NCI-H345 treated with DMSO at 0.1 percent for 48 hours (cell line): Measurements from ENCODE around the gene AGPAT3.

Source experiments
- DNase-seq: peaks from one replicate; lab custom pipeline; 2025; ENCODE audit not compliant: unreplicated experiment; lab: John Stamatoyannopoulos, UW

Gene AGPAT3

DNA sequence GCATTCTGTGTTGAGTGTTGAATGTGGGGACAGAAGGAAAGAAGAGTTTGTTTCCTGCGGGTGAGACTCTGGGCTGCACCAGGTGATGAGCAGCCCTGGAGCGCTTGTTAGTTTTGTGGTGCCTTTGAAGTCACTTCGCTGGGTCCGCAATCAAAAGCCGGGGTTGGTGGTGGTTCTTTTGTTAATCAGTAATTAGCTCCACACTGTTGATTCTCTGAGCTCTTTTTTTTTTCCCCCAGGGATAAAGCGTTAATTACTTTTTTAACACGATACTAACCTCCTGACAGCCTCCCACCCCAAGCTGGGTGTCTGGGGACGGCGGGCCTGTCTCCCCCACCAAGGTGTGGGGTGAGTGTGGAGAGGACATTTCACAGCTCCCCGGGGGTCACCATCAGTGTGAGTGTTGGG, 56.6 kb downstream of the AGPAT3 start:
- DNase-seq: no peak

DNA sequence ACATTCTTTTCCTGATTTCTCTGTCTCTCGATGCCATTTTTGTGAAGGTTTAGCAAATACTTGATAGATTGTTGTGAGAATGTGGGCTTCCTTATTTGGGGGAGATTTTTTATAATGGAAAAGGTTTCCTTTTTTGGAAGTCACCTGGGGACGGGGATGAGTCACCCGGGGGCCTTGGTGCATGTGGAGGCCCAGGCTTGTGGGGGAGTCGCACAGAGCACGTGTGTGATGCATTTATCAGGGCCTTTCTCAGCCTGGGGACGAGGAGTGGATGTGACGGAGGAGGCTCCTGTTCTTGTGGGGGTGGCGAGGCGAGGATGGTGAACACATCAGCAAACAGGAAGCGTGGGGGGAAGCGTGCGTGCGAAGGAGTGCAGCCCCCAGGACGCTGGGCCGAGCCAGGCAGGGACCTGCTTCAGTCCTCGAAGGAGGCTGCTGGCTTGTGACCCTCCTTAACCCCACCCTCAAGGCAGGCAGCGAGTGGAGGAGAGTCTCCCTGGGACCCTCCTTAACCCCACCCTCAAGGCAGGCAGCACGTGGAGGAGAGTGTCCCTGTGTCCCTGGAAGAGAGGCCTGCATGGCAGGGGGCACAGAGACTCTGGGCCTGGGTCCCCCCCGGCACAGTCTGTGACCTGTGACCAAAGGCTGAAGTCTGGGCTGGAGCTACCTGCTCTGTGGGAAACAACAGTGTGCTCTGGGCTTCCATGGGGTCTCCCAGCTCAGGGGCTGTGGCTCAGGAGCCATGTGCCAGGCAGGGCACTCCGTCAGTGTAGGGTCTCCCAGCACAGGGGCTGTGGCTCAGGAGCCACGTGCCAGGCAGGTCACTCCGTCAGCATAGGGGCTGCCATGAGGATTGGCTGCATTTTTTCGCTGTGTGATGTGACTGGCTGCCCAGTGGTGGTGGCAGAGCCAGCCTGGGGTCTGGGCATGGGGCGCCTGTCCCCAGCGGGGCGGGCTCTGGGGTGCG, 57.2 kb downstream of the AGPAT3 start:
- no peak for DNase-seq

DNA sequence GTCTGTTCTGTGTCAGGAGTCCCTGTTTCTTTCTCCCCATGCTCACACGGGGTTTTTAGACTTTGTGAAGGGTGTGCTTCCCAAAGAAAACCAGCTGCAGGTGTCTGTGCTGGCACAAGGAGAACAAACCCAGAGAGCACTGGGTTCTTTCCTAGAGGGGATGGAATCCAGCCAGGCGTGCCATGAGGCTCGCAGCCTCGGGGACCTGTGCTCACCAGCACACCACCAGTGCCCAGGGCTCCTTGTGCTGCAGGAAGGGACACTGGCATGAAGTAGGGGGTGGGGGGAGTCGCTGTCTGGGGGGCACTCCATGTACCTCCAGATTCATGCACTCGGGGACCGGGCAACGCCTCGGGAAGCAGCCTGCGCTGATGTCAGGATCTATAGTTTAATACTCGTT, 57.9 kb downstream of the AGPAT3 start:
- DNase-seq: no peak

DNA sequence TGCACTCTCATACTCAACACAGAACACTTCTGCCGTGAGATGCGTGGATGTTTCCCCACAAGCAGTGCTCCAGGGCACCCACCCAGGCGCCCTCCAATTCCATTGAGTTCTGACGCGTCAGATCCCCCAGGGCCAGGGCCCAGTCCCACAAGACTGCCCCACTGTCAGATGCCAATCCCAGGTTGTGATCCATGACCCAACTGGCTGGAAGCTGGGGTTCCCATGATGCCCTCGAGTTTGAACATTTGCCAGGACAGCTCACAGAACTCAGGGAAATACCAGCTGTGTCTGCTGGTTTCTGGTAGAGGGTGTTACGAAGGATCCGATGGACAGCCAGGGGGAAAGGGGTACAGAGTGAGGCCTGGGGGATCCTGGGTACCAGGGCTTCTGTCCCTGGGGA, 58.4 kb downstream of the AGPAT3 start:
- no peak for DNase-seq

DNA sequence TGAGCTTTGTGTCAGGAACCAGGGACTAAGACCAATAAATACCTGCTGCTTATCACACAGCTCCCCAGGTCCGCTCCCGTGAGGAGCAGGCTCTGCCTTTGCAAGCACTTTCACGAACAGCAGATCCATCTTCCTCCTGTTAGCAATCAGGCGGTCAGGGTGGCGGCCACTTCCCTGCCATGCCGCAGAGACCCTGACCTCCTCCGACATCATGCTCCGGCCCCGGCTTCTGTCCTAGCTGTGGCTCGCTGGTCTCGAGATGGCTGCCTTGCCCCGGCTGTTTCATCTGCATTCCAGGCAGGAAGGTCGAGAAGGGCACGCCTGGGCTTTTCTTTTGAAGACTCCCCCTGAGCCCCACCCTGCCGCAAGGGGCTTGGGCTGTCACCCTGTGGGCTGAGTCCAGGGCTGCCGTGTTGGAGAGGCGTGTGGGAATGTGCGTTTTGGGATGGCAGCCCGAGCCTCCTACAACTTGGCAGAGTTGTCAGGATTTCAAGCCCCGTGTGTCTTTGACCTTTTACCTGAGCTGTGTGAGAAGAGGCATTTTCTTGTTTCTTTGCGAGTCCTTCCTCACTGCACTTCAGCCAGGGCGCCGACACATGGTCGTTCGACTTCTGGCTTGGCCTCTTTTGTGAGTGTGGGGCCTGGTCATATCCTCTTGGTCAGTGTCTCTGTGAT, 59.5 kb downstream of the AGPAT3 start:
- DNase-seq: no peak

DNA sequence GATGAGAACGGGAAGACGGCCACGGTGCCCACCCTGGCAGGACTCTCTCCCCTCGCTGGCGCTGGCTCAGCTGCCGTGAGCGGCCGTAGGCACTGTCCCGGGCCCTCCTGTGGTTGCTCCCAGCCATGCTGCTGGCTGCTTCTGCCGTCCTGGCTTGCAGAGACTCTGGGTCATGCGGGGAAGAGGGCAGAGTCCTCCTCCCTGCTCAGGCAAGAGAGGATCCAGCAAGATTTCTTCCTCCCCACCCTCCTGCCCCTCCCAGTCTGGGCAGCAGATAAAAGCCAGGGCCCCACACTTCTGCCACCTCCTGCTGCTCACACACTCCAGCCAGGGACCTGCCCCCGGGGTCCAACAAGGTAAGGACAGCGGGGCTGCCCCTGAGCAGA, 60.1 kb downstream of the AGPAT3 start:
- DNase-seq: no peak

DNA sequence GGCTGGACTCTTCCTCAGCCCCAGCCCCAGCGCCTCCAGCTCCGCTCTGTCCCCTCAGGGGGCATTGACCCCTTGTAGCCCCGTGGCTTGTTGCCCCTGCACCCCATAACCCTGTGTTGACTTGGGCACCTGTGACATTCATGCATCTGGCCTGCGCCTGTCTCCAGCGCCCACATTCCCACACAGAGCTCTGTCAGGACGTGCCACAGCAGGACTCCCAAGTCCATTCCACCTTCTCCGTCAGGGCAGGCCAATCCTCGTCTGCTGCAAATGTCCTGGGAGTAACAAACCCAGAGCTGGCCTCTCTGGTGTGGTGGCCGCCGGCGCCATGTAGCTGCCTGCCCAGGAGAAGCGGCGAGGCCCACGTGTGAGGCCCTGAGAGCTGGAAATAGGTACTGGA, 60.6 kb downstream of the AGPAT3 start:
- no peak for DNase-seq

DNA sequence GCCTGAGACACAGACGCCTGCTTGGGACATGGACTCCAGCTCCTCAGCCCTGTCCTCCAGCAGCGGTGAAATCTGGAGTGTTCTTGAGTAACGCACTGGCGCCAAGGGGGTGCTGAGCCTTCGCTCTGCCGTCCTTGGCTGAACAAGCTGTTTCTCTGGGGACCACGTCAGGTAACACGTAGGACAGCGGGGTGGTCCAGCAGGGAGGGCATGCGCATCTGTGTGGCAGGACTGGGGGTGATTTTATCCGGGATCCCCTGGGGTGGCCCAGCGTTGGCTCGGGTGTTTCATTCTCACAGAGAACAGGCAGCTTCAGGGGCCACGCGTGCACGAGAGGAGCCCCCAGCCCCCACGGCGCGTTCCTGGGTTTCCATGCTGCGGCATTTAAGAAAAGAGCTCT, 61.2 kb downstream of the AGPAT3 start:
- DNase-seq: no peak

DNA sequence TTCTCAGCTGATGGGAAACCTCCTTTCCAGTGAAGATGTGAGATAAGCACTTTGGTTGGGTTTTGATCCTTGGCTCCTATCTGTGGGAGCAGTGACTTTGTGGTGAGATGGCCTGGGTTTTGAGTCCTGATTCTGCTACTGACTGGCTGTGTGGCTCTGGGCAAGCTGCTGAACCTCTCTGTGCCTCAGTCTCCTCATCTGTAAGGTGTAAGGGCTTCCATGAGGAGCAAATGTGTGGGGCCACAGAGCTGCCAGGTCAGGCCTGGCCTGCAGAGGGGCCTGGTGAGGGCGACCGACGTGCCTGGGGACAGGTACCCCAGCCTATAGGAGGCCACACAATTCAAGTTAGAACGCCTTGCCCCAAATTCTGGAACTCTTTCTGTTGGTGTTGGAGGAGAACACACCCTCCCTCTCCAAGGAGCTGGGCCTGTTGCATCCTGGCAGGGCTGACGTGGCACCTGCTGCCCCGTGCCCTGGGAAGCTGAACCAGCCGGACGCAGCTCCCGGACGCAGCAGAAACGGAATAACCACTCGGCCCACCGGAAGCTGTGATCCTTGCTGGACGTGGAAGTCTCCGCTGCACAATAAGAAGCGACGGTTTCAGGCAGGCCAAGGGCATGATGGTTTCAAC, 62.7 kb downstream of the AGPAT3 start:
- no peak for DNase-seq

DNA sequence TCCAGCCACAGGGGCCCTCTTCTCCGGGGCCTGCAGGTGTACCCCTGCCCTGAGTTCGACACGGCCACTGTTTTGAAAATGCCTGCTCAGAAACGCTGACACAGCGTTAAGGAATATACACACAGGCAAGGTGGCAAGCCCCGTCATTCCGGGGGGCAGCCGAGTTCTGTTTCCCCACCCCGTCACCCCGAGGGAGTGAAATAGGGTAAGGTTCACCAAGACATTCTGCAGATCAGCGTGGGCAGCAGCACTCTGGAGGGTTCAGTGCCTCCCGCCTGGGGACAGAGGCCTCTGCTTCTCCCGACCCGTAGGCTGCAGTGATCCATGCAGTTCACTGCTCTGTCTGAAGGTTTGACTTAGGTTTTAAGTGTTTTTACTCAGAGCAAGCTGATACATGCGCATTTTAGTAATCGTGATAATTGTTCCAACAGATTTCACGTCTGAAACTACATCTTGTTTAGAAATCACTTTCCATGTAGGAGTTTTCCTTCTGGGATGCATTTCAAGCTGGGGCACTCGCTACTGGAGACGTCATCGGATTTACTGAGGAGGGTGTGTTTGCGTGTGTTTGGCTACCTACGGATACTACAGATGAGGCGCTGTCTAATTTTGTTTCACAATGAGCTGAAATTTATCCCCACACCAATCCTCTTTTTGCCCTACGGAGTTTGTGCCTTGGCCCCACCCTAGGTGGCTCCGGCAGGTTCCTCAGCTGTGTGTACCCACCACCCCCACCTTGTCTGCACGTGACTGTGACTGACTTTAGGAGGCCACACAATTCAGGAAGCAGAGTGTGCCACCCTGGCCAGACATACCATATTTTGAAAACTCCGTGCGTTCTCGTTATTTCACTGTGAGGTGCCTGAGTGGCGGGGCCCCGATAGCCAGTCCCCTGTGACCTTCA, 63.5 kb downstream of the AGPAT3 start:
- no peak for DNase-seq

DNA sequence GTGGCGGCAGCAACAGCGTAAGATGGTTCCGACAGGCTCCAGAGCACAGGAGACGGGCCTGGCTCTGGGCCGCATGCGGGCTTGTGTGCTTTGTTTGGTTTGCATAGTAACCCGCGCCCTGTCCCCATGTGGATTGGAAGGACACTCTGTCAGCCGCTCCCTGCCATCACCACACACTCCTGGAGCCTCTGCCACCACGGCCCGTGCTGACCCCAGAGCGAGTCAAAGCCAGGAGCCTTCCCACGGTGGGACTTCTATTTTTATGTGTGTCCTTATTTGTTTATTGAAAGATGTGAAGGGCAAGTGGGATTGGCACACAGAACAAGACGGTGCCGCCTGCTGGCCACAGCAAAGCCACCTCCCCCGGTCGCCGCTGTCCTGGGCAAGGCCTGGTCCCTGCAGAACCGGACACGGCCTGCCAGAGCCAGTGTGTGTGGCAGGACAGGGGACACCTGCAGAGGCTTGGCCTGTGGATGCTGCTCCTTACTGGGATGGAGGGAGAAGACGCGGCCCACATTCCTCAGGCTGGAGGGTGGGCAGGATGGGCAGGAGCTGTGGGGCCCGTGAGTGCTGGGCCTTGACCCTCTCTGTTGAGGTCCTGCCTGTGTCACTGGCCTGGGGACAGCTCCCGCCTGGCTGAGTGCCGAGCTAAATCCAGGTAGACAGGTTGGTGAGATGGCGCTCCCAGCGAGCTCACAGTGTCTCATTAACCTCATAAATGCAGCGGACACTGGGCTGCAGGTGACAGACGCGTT, 64.4 kb downstream of the AGPAT3 start:
- DNase-seq: no peak

DNA sequence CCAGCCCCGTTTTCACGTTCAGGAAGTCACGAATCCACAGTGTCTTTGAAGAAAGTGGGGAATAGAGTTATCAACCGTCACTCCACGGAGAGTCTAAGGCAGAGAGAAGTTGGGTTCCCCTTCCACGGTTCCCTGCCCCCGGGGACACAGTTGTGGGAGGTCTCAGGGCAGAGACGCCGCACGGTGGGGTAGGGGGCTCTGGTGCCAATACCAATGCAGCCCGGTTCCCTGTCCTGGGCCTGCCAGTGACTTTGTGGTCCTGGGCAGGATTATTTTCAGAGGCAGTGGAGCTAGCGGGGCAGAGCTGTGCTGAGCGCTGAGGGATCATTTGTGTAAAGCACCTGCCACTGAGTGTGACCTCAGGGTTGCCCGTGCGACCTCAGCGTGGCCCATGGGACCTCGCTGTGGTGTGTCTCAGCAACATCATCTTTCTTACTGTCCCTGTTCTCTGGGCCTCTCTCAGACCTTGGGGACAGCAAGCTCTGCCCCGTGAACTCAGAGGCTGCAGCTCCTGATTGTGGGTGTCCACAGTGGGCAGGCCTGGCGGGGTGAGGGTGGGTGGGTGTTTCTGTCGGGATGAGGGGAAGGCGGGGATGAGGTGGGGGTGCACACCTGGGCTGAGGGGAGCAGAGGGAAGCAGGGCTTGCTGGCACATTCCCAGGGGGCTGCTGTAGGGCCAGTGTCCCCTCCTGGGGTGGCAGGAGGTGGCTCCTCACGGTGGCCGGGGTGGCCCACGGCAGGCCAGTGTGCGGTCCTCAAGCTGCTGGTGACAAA, 65.2 kb downstream of the AGPAT3 start:
- no peak for DNase-seq

DNA sequence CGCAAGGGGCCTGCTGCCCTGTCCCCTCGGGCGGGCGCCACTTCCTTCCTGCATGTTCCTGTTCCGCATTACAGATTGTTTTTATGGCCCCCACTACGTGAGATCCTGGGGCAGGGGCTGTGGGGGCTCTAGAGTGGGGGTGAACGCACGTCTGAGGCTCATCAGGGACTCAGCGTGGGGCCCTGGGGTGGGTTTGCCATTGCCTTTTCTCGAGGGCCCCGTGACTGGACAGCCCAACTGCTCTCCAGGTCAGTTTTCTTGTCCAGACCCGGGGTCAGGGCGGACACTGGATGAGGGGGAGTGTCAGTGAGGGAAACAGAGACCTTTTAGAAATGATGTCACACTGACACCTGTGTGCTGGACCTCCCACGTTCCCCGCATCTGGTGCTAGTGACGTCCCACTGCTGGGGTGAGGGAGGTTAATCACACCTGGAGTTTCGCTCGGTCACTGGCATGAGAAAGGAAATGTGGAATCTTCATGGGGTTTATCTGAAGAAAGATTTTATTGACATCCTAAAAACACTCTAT, 65.9 kb downstream of the AGPAT3 start:
- no peak for DNase-seq

DNA sequence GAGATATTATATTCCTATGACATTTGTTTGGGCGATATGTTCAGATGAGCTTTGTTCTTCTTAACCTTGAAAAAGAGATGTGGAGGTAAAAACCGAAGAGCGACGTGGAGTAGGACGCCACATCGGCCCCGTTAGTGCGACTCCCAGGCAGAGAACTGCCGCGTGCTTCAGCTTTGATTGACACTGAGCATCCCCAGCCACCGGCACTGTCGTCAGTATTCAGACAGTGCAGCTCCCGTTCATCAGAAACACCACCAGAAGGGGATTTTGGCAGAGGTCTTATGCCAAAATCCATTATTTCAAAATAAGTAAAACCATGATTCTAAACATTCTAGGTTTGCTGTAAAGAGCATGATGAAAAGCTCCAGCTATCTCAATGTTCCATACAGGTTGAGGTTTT, 66.5 kb downstream of the AGPAT3 start:
- DNase-seq: no peak

DNA sequence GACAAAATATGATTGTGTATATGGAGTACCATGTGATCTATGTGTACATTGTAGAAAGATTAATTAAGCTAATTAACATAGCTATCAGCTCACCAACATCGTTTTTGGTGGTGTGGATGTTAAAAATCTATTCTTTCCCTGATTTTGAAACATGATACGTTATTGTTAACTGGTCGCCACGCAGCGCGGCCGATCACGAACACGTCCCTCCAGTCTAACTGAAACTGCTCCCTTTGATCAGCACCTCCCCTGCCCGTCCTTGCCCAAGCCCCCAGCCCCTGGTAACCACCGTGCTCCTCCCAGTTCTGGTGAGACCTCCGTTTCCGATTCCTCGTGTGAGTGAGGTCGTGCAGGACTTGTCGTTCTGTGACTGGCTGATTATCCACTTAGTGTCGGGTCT, 67.0 kb downstream of the AGPAT3 start:
- no peak for DNase-seq

DNA sequence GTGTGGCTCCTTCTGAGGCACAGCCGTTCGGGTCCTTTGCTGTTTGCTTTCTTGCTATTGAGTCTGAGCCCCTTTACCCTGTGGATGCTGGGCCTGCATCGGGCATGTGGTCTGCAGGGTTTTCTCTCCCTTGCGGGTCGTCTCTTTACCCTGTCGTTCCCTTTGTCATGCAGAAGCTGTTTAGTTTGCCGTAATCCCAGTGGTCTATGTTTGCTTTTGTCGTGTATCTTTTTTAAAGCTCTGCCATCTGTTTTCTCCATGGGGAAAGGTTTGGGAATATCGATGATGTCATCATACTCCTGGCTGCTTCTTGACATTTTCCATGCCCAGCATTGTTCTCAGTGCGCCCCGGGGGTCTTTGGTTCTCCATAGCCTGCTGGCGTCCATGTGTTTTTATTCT, 68.2 kb downstream of the AGPAT3 start:
- peak; percentile 95 for DNase-seq

DNA sequence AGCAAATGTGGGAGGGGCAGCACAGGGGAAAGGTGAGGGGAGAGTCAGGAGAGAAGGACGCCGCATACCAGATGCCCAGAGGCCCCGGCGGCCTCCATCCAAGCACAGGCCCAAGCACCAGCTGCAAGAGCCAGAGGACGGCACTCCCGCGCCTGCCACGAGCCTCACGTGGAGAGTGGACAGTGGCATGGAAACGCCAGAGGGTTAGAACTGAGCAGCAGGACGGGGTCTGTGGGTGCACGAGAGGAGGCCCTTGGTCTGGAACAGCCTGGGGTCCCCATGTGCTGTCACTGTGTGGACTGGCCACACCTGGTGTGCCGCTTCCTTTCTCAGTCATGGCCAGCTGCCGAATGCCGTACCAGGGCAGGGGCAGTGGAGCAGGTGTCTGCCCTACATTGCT, 68.7 kb downstream of the AGPAT3 start:
- no peak for DNase-seq

DNA sequence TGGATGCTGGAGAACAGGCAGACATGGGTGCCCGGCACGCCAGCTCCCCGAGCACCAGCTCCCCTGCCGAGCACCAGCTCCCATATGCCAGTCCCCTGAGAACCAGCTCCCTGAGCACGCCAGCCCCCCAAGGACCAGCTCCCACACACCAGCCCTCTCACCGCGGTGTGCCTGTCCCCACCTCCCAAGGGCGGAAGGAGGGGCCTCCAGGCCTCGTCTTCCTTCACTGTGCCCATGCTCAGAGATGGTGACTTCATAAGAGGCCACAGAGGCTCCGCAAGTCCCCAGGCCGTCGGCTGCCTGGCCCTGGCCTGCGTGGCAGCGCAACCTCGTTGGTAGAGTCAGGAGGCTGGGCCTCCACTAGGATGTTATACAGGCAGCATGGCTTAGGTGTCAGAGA, 69.1 kb downstream of the AGPAT3 start:
- no peak for DNase-seq
